C1 segment of cervical spinal cord (tissue), 14 donors: ENCODE measurements around the gene CARD9.
"Not testable (repeated sequence)": the region's sequence is repeated elsewhere in the genome, so short reads cannot be mapped to it uniquely, and the experiment has no call there.

Experiments
- DNase-seq, 14 donors: peaks; one replicate each; lab custom pipeline; 2025; lab: John Stamatoyannopoulos, UW

The CARD9 gene, protein sequence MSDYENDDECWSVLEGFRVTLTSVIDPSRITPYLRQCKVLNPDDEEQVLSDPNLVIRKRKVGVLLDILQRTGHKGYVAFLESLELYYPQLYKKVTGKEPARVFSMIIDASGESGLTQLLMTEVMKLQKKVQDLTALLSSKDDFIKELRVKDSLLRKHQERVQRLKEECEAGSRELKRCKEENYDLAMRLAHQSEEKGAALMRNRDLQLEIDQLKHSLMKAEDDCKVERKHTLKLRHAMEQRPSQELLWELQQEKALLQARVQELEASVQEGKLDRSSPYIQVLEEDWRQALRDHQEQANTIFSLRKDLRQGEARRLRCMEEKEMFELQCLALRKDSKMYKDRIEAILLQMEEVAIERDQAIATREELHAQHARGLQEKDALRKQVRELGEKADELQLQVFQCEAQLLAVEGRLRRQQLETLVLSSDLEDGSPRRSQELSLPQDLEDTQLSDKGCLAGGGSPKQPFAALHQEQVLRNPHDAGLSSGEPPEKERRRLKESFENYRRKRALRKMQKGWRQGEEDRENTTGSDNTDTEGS

DNA sequence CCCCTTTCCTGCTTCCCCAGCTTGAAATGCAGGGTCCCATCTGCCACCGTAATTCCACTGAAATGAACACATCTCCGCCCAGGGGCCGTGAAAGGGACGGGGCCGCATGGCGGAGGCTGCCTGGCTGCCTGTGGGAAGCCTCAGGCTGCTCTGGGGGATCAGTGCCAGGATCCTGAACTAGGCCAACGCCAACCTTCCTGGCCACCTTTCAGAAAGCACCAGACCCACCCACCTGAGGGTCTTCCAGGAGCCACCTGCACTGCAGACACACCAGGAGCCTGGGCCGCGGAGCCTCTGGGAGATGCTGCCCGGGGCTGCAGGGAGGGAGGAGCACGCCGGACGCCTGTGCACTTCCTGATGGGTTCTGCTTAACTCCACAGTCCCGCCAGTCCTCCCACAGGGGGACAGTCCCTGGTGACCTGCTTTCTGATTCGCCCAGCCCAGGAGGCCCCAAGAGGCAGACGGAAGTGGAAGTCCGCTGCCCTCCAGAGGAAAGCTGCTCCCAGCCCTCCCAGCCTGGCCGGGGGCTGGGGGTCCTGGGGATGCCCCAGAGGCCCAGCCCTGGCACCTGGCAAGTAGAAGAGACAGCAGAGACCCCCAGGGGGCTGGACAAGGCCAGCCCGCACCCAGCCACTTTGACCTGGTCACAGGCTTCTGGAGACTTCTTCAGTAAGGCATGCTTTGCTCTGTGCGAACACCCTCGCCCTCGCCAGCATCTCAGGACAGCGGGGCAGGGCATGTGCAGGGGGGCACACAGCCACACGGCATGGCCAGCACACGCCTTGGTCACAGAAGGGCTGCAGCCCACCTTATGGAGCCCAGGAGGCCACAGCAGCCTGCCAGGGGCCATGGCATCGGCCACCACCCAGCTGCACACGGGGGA lies at the start of gene CARD9:
Gene CARD9 (minus strand): TSS at position 370 of the 883 bp plus-strand sequence. CDS start 1,591 bp downstream, outside the sequence.
- peak in 8 of 14 donors; percentile 11 to 63 (median 53) for DNase-seq

DNA sequence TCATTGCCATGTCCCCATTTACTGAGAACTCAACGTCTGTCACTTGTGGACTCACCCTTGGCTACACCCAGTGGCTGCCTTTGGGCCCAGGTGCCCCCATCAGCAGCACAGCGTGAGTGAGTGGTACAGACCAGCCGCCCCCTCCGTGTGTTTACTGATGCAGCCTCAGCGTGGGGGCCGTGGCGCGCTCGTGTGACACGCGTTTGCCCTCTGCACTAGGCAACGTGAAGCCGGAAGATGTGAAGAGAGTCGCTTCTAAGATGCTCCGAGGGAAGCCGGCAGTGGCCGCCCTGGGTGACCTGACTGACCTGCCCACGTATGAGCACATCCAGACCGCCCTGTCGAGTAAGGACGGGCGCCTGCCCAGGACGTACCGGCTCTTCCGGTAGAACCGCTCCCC lies 49.4 kb upstream of the CARD9 start:
- no peak for DNase-seq

DNA sequence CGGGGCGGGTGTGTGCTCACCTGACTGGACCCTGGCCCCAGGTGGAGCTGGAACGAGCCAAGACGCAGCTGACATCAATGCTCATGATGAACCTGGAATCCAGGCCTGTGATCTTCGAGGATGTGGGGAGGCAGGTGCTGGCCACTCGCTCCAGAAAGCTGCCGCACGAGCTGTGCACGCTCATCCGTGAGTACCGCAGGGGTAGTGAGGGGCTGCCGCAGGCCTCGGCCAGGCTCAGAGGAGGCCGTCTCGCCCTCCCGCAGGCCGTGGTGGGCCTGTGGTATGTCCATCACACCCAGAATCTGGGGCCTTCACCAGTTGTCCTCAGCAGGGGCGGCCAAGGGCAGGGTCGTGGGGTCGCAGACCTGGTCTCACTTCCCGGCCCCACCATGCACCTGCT lies 48.3 kb upstream of the CARD9 start:
- no peak for DNase-seq

DNA sequence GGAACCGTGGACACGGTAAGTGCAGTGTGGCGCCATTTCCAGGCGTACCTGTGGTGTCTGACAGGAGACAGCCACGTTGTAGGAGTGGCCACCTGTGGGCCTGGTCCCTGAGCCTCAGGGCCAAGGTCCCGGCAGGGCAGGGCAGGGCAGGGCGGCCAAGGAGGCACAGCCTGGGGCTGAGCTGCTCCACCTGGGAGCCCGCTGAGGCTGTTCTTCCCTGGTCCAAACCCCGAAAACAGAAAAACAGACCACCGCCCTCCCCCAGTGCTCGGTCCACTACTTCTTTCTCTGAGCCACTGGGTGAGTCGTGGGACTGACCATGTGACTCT lies 45.6 kb upstream of the CARD9 start:
- DNase-seq: no peak

DNA sequence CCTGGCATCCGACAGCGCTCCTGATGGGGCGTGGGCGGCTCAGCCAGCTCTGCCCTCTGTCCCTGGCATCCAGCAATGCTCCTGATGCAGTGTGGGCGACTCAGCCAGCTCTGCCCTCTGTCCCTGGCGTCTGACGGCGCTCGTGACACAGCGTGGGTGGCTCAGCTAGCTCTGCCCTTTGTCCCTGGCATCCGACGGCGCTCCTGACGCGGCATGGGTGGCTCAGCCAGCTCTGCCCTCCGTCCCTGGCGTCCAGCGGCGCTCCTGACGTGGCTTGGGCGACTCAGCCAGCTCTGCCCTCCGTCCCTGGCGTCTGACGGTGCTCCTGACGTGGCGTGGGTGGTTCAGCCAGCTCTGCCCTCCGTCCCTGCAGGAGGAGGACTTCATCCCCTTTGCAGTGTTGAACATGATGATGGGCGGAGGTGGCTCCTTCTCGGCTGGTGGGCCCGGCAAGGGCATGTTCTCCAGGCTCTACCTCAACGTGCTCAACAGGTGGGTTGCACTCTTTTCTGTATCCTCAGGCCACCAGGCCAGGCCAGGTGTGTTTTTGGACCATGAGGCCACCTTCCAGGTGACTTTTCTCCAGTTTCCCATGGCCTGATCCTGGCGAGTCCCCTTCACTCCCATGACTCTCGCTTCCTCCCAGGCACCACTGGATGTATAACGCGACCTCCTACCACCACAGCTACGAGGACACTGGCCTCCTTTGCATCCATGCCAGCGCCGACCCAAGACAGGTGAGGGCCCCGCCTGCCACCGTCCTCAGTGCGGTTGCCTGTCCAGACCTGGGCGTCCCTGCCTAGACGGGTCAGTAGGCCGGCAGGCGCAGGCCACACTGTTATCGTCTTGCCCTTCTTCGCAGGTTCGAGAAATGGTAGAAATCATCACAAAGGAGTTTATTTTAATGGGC lies 45.0 kb upstream of the CARD9 start:
- DNase-seq: no peak

DNA sequence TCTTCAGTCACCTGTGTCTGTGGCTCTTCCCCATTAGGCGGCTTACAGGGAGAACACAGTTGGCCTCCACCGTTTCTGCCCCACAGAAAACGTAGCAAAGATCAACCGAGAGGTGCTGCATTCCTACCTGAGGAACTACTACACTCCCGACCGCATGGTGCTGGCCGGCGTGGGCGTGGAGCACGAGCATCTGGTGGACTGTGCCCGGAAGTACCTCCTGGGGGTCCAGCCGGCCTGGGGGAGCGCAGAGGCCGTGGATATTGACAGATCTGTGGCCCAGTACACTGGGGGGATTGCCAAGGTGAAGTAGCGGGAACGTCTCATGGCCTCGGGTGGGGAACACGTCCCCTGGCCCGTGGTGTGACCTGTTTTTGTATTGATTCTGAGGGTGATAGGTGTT lies 43.4 kb upstream of the CARD9 start:
- DNase-seq: no peak

DNA sequence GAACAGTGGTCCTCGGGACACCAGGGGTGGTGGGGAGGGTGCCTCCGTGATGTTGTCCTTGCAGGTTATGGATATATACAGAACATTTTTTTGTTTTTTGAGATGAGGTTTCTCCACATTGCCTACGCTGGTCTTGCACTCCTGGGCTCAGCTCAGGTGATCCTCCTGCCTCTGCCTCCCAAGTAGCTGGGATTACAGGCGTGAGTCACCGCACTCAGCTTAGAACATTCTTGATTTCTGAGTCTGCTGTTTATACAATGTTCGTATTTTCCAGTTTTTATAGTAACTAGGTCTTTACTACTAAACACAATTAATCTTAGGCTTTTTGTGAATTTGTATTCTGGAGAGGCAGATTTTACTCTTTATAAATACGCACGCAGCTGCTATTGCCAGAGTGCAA lies 43.0 kb upstream of the CARD9 start:
- DNase-seq: no peak

DNA sequence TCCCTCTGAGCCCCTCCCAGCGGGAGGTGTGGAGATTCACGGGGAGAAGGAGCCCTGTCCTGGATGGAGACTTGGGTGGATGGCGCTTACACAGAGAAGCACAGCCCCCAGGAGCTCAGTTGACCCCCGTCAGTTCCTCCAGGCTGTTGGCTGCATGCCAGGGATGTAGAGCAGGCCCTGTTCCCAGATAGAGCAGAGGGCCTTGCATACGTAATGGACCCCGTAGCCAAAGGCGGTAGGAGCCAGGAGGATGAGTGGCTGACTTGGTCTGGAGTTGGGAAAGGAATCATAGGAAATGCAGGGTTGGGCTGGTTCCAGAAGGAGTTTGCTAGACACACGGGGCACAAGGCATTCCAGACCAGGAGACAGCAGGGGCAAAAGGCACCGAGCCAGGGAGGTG lies 39.5 kb upstream of the CARD9 start:
- DNase-seq: peak in 3 of 14 donors; percentile 5 to 29 (median 28)

DNA sequence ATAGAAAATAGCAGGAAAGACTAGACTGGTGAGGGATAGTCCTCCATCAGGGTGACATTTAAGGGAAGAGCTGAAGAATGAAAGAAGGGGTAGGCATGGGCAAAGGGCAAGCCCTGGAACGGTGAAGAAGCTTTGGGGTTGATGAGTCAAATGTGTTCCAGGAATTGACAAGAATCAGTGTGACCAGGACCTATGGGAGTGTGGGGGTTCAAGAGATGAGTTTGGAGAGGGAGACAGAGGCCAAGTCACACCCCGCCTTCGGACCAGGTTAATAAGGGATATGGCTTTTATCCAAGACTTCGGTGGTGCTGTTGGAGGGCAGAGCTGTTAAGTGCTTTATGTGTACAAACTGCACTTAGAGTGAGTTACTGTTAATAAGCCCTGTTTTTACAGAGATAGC lies 37.9 kb upstream of the CARD9 start:
- DNase-seq: no peak

DNA sequence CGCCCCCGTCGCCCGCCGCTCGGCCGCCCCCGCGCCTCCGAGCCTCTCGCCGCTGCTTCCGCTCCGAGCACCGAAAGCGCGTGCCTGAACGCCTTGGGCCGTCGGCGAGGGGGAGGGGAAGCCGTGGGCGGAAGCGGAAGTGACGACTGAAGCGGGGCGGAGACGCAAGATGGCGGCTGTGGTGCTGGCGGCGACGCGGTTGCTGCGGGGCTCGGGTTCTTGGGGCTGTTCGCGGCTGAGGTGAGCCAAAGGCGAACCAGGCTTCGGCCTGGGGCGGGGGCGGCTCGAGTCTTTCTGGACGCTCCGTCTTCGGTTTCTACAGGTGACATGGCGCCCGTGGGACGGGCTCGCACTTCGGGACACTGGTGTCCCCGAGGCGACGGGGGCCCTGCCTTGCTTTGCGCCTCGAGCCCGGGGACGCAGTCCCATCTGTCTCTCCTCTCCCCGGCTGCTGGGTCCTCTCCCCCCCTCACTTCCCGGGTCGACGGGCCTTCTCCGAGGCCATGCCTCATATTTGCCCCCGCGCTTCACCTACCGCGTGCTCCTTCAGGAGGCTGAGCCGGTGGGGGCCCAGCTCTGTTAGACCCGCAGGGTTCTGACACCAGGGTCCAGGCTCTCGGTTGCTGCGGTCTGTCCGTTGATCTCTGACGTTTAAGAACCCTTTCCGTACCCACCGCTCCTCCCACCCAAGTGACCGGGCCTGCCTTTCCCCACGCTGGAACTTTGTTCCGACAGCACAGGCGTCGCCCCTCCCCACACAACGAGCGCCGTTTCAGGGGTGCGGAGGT lies 37.2 kb upstream of the CARD9 start, which contains the start of the genes ENTR1 and PMPCA:
Gene ENTR1 (minus strand): TSS at position 115 of the 788 bp plus-strand sequence. CDS start 217 bp downstream, outside the sequence.
Gene PMPCA (plus strand): TSS at position 159 of the 788 bp plus-strand sequence. CDS start 11 bp downstream, at position 170.
- DNase-seq: peak; percentile 15 to 93 (median 81)

DNA sequence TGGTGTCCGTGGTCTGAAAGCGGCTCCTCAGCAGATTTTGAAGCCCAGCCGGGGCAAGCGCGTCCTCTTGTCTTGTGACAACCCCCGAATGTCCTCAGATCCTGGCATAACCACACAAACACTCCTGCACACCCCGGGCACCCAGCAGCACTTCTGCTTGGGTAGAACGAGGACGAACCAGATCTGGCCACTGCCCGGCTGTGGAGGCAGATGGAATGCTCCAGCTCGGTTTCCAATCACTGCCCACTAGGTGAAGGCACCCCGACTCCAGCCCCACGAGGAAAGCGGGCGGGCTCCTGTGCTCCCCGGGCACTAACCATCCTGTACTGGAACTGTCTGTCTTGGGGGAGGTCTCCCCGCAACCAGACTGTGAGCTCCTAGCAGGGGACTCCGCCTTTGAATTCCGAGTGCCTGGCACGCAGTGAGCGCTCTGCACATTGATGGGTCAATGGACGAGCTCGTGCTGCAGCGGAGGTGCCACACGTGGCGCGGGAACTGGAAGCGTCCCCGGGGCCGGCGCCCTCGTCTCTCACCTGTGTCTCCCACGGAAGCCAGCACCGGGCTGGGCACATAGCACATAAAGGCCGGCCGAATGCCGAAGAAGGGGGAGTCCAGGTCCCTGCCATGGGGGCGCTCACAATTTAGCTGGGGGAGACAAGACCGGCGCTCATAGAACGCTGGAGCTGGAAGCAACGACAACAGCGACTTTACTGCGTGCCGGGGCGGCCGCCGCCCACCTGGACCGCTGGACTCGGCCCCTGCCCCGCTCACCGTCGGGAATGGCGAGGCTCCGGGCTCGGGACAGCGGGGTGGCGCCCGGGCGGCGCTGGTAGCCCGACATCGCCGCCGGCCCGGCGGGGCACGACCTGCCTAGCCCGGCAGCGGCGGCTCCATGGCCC lies 36.3 kb upstream of the CARD9 start:
- peak in 6 of 14 donors; percentile 24 to 46 (median 34) for DNase-seq

DNA sequence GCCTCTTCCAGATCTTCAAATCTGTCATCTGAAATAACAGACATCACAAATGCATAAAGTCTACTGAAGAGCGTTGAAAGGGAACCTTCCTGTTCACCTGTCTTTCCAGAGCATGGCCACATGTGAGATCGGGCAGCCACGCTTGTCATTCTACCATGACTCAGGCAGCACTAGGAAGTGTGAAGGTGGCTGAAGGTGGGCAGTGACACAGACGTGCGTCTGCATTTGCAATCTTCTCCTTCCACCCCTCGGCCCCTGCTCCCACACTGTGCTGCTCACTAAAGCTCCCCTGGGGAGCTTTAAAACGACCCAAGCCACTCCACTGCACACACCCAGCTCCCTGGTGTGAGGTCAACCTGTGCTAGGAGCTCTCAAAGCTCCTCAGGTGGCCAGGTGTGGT lies 34.4 kb upstream of the CARD9 start:
- no peak for DNase-seq

DNA sequence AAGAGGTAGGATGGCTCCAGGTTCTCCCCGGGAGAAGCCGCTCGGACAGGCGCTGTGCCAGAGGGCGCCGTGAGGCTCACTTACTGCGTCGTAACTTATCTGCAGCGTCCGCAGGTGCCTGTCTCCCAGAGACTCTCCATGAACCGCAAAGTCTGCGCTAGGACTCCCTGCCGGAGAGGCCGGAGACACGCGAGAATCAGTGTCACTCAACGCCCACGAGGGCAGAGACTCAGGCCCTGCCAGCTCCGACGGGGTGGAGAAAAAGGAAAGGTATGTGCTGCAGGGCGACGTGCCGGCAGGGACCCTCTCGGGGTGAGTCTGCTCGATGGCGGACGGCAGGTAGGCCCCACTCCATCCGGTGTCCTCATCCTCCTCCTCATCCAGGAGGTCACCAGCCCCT lies 33.6 kb upstream of the CARD9 start:
- not testable (repeated sequence) for DNase-seq

DNA sequence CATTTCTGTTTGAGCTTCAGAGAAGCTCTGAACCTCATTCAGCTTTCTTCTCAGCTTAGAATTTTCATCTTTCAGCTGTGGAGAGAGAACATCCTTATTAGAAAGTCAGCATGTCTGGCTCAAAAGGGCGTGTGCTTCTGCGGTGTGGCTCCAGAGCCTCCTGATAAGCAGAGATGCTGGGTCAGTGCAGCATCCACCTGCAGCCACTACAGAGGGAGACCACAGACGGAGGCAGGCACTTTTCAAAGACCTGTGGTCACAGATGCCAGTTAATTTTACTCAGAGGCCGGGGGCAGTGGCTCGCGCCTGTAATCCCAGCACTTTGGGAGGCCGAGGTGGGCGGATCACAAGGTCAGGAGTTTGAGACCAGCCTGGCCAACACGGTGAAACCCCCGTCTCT lies 32.4 kb upstream of the CARD9 start:
- not testable (repeated sequence) for DNase-seq

DNA sequence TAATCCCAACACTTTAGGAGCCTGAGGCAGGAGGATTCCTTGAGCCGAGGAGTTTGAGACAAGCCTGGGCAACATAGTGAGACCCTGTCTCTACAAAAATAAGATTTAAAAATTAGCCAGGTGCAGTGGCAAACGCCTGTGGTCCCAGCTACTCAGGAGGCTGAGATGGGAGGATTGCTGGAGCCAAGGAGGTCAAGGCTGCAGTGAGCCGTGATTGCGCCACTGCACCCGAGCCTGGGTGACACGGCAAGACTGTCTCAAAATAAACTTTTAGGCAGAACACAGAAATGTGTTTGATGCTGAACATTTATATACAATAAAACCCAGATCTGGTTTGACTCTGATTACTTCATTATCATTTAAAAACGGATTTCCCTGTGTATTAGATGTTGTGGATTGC lies 32.0 kb upstream of the CARD9 start:
- DNase-seq: no peak

DNA sequence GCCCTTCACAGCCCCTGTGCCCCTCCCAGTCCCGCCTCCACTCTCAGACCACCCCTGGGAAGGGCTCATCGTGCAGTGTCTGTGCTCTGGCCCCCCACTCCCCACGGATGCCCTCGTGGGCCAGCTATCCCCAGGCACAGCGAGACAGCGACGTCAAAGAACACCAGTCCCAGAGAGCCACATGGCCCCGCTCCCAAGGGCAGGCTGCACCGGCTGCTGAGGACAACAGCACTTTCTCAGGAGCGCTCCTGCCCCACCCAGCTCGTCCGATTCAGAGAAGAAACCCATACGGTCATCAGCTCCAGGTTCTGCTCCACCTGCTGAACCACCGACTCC lies 31.3 kb upstream of the CARD9 start:
- no peak for DNase-seq

DNA sequence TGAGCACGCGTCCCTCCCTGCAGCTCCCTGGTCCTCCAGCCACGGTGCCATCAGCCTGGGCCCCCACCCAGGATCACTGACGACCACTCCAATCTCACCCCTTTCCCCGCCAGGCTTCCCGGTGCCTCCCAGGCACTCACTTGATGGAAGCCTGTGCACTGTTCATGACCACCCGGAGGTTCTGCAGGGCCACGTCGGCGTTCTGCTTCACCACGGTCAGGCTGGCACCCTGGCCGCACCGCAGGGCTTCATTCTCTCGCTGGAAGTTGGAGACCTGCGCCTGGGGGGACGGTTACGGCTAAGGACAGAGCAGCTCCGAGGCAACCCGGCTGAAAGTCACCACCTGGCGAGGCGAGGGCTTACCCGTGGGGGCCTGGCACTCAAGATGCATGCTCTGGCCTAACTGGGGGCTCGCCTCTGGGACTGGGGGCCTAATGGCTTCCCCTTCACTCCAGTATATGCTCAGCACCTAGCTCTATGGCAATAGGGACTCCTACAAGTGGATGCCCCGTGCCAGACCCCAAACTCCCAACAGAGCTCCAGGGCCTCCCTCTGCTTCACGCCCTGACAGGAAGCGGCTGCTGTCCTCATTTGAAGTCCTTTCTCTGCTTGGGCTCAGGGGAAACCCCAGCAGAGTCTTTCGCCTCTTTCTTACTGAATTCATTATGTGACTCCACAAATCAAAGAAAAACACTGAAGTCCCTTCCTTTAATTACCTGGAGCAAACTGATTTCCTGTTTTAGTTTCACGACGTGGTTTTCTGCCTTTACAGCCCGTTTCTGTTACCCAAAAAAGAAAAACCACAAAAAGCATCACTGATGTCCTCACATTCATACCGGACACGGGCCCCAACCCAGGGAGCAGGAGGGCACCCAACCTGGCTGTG lies 30.7 kb upstream of the CARD9 start:
- DNase-seq: no peak

DNA sequence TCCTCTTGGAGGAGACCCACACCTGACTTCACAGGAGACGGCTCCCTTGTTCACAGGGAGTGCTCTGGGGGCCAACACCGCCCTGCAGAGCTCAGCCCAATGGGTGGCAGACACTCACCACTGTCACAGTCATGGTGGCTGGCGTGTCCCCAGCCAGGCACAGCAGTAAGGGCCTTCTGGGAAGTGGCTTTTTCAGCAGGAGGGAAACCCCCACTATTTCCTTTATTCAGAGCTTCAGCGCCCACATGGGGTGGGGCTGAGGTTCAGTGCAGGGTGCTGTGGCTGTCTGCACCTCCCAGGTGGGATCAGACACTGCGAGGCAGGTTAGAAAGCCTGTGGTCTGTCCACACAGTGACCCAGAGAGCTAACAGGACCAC lies 30.1 kb upstream of the CARD9 start:
- no peak for DNase-seq
